Measurements from ENCODE around the gene INPP5D. TPM values are rescaled to one million over a fixed set of nuclear protein-coding genes. Genes with fewer than 3 reads are reported as not detected.

INPP5D gene
- total and polyA plus RNA-seq, 2 of the 8 experiments (the other 6 are each of a cell fraction or from before 2014, with no cell fraction given), result 4.5 to 7.1 TPM

- Histone ChIP-seq H2BK15ac (ENCODE audit: low read length) (no peak overlapping the region), H3K27ac (ENCODE audit: low read depth, low read length) (no peak overlapping the region), H3K56ac (replicated peaks; ENCODE audit: insufficient read length, low read depth, low read length) (no peak overlapping the region), H2BK5ac (ENCODE audit: low read depth, low read length) (no peak overlapping the region), H4K8ac (ENCODE audit: extremely low read depth, insufficient read depth, low read length) (no peak overlapping the region), H3K9me3 (ENCODE audit: insufficient read depth in 2 of 2, low read depth in 1 of 2, low read length in 1 of 2) (no peaks in the 10 kb centered on the region), H3K36me3 (ENCODE audit: control insufficient read depth in 2 of 4, insufficient read depth in 4 of 4, low read length in 3 of 4) (no peaks in the 10 kb centered on the region), H3K18ac (ENCODE audit: extremely low read depth, low read length) (no peak overlapping the region), H2AFZ (ENCODE audit: low read length) (no peak overlapping the region), H2BK12ac (ENCODE audit: low read depth, low read length) (no peak overlapping the region), H2BK120ac (replicated peaks; ENCODE audit: low read depth, low read length) (no peak overlapping the region), H3K79me1 (ENCODE audit: low read depth, low read length) (no peaks in the 10 kb centered on the region), H3K79me2 (ENCODE audit: control insufficient read depth in 1 of 2, insufficient read depth in 2 of 2, low read length in 2 of 2) (no peaks in the 10 kb centered on the region), H3K4me2 (ENCODE audit: insufficient read depth in 1 of 2, low read depth in 2 of 2, low read length in 2 of 2) (no peak overlapping the region), H3K4ac (replicated peaks; ENCODE audit: insufficient read length, low read depth, low read length) (no peak overlapping the region), H3K23me2 (ENCODE audit: low read depth, low read length) (peaks cover 10% of the 10 kb centered on the region; the same call in 1 of the 2 replicates), H3K27me3 (replicated peaks in 1 of 4; ENCODE audit: control insufficient read depth in 3 of 4, extremely low read depth in 1 of 4, insufficient read depth in 3 of 4, low read length in 3 of 4) (no peaks in the 10 kb centered on the region), H3K9ac (replicated peaks in 1 of 4; ENCODE audit: extremely low read depth in 1 of 4, low read depth in 3 of 4, low read length in 3 of 4) (no peak overlapping the region), H3K23ac (ENCODE audit: insufficient read length) (no peak overlapping the region), H3K14ac (ENCODE audit: insufficient read length) (no peak overlapping the region), H3K4me3 (ENCODE audit: extremely low read depth in 1 of 4, insufficient read depth in 2 of 4, low read depth in 3 of 4, low read length in 4 of 4) (no peak overlapping the region), H4K91ac (replicated peaks; ENCODE audit: insufficient read length, low read length) (no peak overlapping the region), H4K20me1 (replicated peaks in 1 of 2; ENCODE audit: control insufficient read depth in 1 of 2, insufficient read depth in 2 of 2, low read length in 2 of 2) (no peaks in the 10 kb centered on the region), H3K4me1 (replicated peaks in 1 of 4; ENCODE audit: control insufficient read depth in 3 of 4, insufficient read depth in 4 of 4, low read length in 3 of 4) (no peaks in the 10 kb centered on the region), H2AK5ac (ENCODE audit: low read depth, low read length) (no peak overlapping the region), H2BK20ac (ENCODE audit: low read length) (no peak overlapping the region), H4K5ac (ENCODE audit: insufficient read length, low read depth, low read length) (no peak overlapping the region)
- ChIA-PET POLR2A (ENCODE audit: partially characterized antibody) (no interaction called here), CTCF (ENCODE audit: partially characterized antibody) (interaction anchor here (0.6 to 1.3 kb wide), 3 partner anchors 15 to 613 kb away, joined by 3 read pairs; no protein-coding TSS in a partner anchor)
- no peak for TF ChIP-seq FOSL1 (IDR thresholded peaks at IDR 0.05; ENCODE audit: insufficient read depth, low read depth, low read length)
- TF ChIP-seq SP1 (IDR thresholded peaks at IDR 0.05; ENCODE audit: low read depth, low read length), result no peak
- TF ChIP-seq CTCF (IDR thresholded peaks at IDR 0.05; ENCODE audit: control extremely low read depth in 1 of 3, insufficient read depth in 1 of 3, low read depth in 1 of 3, low read length in 3 of 3), result no peak
- no peak for TF ChIP-seq SIX5 (IDR thresholded peaks at IDR 0.05; ENCODE audit: low read depth, low read length)
- TF ChIP-seq CBX5 (IDR thresholded peaks at IDR 0.05; ENCODE audit: low read depth, low read length), result no peak
- TF ChIP-seq JUN (IDR thresholded peaks at IDR 0.05; ENCODE audit: low read depth, low read length), result no peak
- TF ChIP-seq ATF3 (IDR thresholded peaks at IDR 0.05; ENCODE audit: insufficient read depth, low read depth, low read length), result no peak
- no peak for TF ChIP-seq RBBP5 (IDR thresholded peaks at IDR 0.05; ENCODE audit: borderline replicate concordance, low read depth, low read length)
- DNase-seq (ENCODE audit: low read depth in 1 of 2, low spot score in 2 of 2) (no peak), FAIRE-seq (no peak)
- WGBS, 2 experiments (ENCODE audit: extremely low coverage in 1 of 2, insufficient coverage in 1 of 2, insufficient read length in 1 of 2, insufficient replicate concordance in 2 of 2, low coverage in 1 of 2, low lambda C conversion rate in 2 of 2, missing lambda C conversion rate in 1 of 2), result 82% methylated on average over 1 of the region's 1 CpG; no CpG with 5 or more reads in 1 of the 2 experiments
Observed at GRCh38 chr2:233013650-233014049, 46.5 kb upstream of the INPP5D start.

All from H1 (cell line).